Right lobe of liver (tissue), 4 donors: Measurements from ENCODE around the gene ERG28.

Experiments
- POLR2A ChIP-seq: fragments of 450-650 bp; IDR thresholded peaks from one replicate; pipeline ENCODE4 v1.6.1; 2017; ENCODE audit warnings: antibody characterized with exemption, mild to moderate bottlenecking
- TF ChIP-seq, protein P1 (sequence below), 4 donors: fragments of 200-600 bp in 3 of 4; fragments of 450-650 bp in 1 of 4; IDR thresholded peaks; one replicate each; pipeline versions ENCODE4 v1.5.1 to v1.8.0; 2016 to 2022; ENCODE audit warnings: antibody characterized with exemption in 4 of 4, mild to moderate bottlenecking in 2 of 4
- donor health status: DM: no; HTN: no; CAD: no.
- donor health status: DM: no; HTN: no; CAD: no.
- donor health status: DM: no; HTN: yes; CAD: no.

DNA sequence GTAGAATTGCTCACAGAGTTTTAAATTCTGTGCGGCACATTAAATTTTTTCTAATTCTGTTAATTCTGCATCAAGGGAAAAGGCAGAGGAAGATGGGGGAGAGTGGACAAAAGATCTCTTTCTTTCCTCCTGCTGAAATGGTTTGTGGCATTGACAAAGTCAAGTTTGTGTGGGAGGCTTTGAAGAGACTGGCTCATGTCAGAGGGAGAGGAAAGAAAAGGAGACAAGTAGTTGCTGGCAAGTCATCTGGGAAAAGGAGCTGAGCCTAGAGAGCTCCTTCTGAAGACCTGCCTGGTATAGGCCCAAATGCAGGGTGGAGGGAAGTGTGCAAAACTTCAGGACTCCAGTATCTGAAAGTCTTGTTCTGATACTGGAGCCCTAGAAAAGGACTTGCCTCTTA is 36.7 kb upstream of the ERG28 start:
- TF ChIP-seq POLR2A, result no peak
- TF ChIP-seq, protein P1, sequence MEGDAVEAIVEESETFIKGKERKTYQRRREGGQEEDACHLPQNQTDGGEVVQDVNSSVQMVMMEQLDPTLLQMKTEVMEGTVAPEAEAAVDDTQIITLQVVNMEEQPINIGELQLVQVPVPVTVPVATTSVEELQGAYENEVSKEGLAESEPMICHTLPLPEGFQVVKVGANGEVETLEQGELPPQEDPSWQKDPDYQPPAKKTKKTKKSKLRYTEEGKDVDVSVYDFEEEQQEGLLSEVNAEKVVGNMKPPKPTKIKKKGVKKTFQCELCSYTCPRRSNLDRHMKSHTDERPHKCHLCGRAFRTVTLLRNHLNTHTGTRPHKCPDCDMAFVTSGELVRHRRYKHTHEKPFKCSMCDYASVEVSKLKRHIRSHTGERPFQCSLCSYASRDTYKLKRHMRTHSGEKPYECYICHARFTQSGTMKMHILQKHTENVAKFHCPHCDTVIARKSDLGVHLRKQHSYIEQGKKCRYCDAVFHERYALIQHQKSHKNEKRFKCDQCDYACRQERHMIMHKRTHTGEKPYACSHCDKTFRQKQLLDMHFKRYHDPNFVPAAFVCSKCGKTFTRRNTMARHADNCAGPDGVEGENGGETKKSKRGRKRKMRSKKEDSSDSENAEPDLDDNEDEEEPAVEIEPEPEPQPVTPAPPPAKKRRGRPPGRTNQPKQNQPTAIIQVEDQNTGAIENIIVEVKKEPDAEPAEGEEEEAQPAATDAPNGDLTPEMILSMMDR (IDR thresholded peaks at IDR 0.05), result no peak
